CD4-positive, alpha-beta T cell treated with Interleukin-21 for 1 hour (primary cell): ENCODE data around the gene COPS7A.
A peak's percentile ranks its signal among the peaks of the same experiment; 100 is the strongest.

Experiments used
- DNase-seq: peaks from one replicate; pipeline ENCODE4 v3.0.0-alpha.2; 2020

The COPS7A gene

GRCh38 chr12:6771091-6771495 lies 47.2 kb downstream of the COPS7A start:
- no peak for DNase-seq

GRCh38 chr12:6771509-6772330 lies 47.9 kb downstream of the COPS7A start:
- no peak for DNase-seq

- peak; percentile 62 for DNase-seq
Measured at GRCh38 chr12:6772331-6772695, 48.5 kb downstream of the COPS7A start, which contains the start of gene LAG3. LAG3 (plus strand) TSS chr12:6772520; CDS start chr12:6772853, 333 bp downstream.

- DNase-seq: no peak
Measured at GRCh38 chr12:6772726-6773589, 49.1 kb downstream of the COPS7A start.

GRCh38 chr12:6773590-6774351 lies 49.9 kb downstream of the COPS7A start:
- no peak for DNase-seq

GRCh38 chr12:6774499-6775062 lies 50.7 kb downstream of the COPS7A start:
- peak; percentile 85 for DNase-seq

GRCh38 chr12:6775185-6776174 lies 51.6 kb downstream of the COPS7A start:
- no peak for DNase-seq

- DNase-seq: no peak
Measured at GRCh38 chr12:6777386-6777785, 53.5 kb downstream of the COPS7A start.

- DNase-seq: no peak
Measured at GRCh38 chr12:6778217-6778573, 54.3 kb downstream of the COPS7A start.

GRCh38 chr12:6778574-6779550 lies 55.0 kb downstream of the COPS7A start:
- peak; percentile 90 for DNase-seq

- DNase-seq: no peak
Measured at GRCh38 chr12:6779708-6780432, 56.0 kb downstream of the COPS7A start.

- DNase-seq: no peak
Measured at GRCh38 chr12:6780573-6780972, 56.7 kb downstream of the COPS7A start.
